ENCODE results near the gene NLGN1.

Gene NLGN1

GRCh38 chr3:173826416-173826815 lies 428.9 kb downstream of the NLGN1 start:
- DNase-seq (ENCODE audit: low read depth in 2 of 2, low spot score in 1 of 2): no peak

- no peak for DNase-seq (ENCODE audit: low read depth in 2 of 2, low spot score in 1 of 2)
These were observed 429.5 kb downstream of the NLGN1 start for GRCh38 chr3:173826901-173827609.

- no peak for DNase-seq (ENCODE audit: low read depth in 2 of 2, low spot score in 1 of 2)
These were observed 441.1 kb downstream of the NLGN1 start for GRCh38 chr3:173838644-173839043.

- DNase-seq (ENCODE audit: low read depth in 2 of 2, low spot score in 1 of 2): no peak
These were observed 442.3 kb downstream of the NLGN1 start for GRCh38 chr3:173839859-173840258.

GRCh38 chr3:173841334-173841733 lies 443.8 kb downstream of the NLGN1 start:
- no peak for DNase-seq (ENCODE audit: low read depth in 2 of 2, low spot score in 1 of 2)

GRCh38 chr3:173843060-173843459 lies 445.5 kb downstream of the NLGN1 start:
- DNase-seq (ENCODE audit: low read depth in 2 of 2, low spot score in 1 of 2): no peak

- DNase-seq (ENCODE audit: low read depth in 2 of 2, low spot score in 1 of 2): no peak
These were observed 449.0 kb downstream of the NLGN1 start for GRCh38 chr3:173846584-173846983.

- DNase-seq (ENCODE audit: low read depth in 2 of 2, low spot score in 1 of 2): no peak
These were observed 451.9 kb downstream of the NLGN1 start for GRCh38 chr3:173849489-173849888.

GRCh38 chr3:173857154-173857553 lies 459.6 kb downstream of the NLGN1 start:
- no peak for DNase-seq (ENCODE audit: low read depth in 2 of 2, low spot score in 1 of 2)

- DNase-seq (ENCODE audit: low read depth in 2 of 2, low spot score in 1 of 2): no peak
These were observed 465.2 kb downstream of the NLGN1 start for GRCh38 chr3:173862701-173863100.

- no peak for DNase-seq (ENCODE audit: low read depth in 2 of 2, low spot score in 1 of 2)
These were observed 466.0 kb downstream of the NLGN1 start for GRCh38 chr3:173863551-173863950.

GRCh38 chr3:173865900-173866498 lies 468.5 kb downstream of the NLGN1 start:
- DNase-seq (ENCODE audit: low read depth in 2 of 2, low spot score in 1 of 2): no peak

GRCh38 chr3:173869766-173870165 lies 472.2 kb downstream of the NLGN1 start:
- no peak for DNase-seq (ENCODE audit: low read depth in 2 of 2, low spot score in 1 of 2)

GRCh38 chr3:173870976-173871375 lies 473.4 kb downstream of the NLGN1 start:
- DNase-seq (ENCODE audit: low read depth in 2 of 2, low spot score in 1 of 2): no peak

GRCh38 chr3:173875790-173876189 lies 478.2 kb downstream of the NLGN1 start:
- no peak for DNase-seq (ENCODE audit: low read depth in 2 of 2, low spot score in 1 of 2)

GRCh38 chr3:173876476-173876875 lies 478.9 kb downstream of the NLGN1 start:
- no peak for DNase-seq (ENCODE audit: low read depth in 2 of 2, low spot score in 1 of 2)

- DNase-seq (ENCODE audit: low read depth in 2 of 2, low spot score in 1 of 2): no peak
These were observed 490.3 kb downstream of the NLGN1 start for GRCh38 chr3:173887888-173888287.

- no peak for DNase-seq (ENCODE audit: low read depth in 2 of 2, low spot score in 1 of 2)
These were observed 492.1 kb downstream of the NLGN1 start for GRCh38 chr3:173889596-173889995.

- DNase-seq (ENCODE audit: low read depth in 2 of 2, low spot score in 1 of 2): no peak
These were observed 492.5 kb downstream of the NLGN1 start for GRCh38 chr3:173890091-173890490.

GRCh38 chr3:173891272-173892100 lies 493.9 kb downstream of the NLGN1 start:
- DNase-seq (ENCODE audit: low read depth in 2 of 2, low spot score in 1 of 2): no peak

GRCh38 chr3:173892547-173892946 lies 495.0 kb downstream of the NLGN1 start:
- DNase-seq (ENCODE audit: low read depth in 2 of 2, low spot score in 1 of 2): no peak

GRCh38 chr3:173893066-173893465 lies 495.5 kb downstream of the NLGN1 start:
- no peak for DNase-seq (ENCODE audit: low read depth in 2 of 2, low spot score in 1 of 2)

Measured in stimulated activated CD8-positive, alpha-beta memory T cell treated with anti-CD3 and anti-CD28 coated beads, Interleukin-4, amount 100 ng/mL, for 1 hour (primary cell).